Endodermal cell (in vitro differentiated cells): ENCODE measurements around the gene LECT2. TPM values are rescaled to one million over a fixed set of nuclear protein-coding genes. Genes with fewer than 3 reads are reported as not detected.

ENCODE experiments used
- DNase-seq: peaks from one replicate; pipeline ENCODE4 v3.0.0-alpha.2; 2017
- H3K27ac ChIP-seq: 2 replicates; pipeline ENCODE4 v1.5.1; 2013; ENCODE audit warnings: mild to moderate bottlenecking, low read depth, low read length, moderate library complexity
- H3K27me3 ChIP-seq: 2 replicates; pipeline ENCODE4 v1.6.1; 2013; ENCODE audit warnings: mild to moderate bottlenecking, low read length, moderate library complexity; ENCODE audit not compliant: insufficient read depth, control insufficient read depth, poor library complexity, severe bottlenecking
- H3K36me3 ChIP-seq: 2 replicates; pipeline ENCODE4 v1.7.0; 2013; ENCODE audit warnings: mild to moderate bottlenecking, low read length, moderate library complexity; ENCODE audit not compliant: control insufficient read depth, insufficient read depth
- H3K4me1 ChIP-seq: one replicate; pipeline ENCODE4 v1.7.0; 2013; ENCODE audit warnings: low read length; ENCODE audit not compliant: control insufficient read depth, insufficient read depth
- H3K4me3 ChIP-seq: 2 replicates; pipeline ENCODE4 v1.5.1; 2013; ENCODE audit warnings: mild to moderate bottlenecking, low read length, moderate library complexity
- H3K9ac ChIP-seq: 2 replicates; pipeline ENCODE4 v1.6.1; 2013; ENCODE audit warnings: mild to moderate bottlenecking, low read length, moderate library complexity; ENCODE audit not compliant: poor library complexity, severe bottlenecking; ENCODE audit errors: extremely low read depth
- H3K9me3 ChIP-seq: 2 replicates; pipeline ENCODE4 v1.6.1; 2013; ENCODE audit warnings: mild to moderate bottlenecking, low read length, moderate library complexity; ENCODE audit not compliant: control insufficient read depth
- H3K27ac Mint-ChIP-seq: 2 replicates; pipeline ENCODE4 v1.8.0; 2020; ENCODE audit warnings: mixed read lengths
- H3K27me3 Mint-ChIP-seq: 2 replicates; pipeline ENCODE4 v1.8.0; 2021; ENCODE audit warnings: mild to moderate bottlenecking, mixed read lengths; ENCODE audit not compliant: insufficient read depth
- H3K36me3 Mint-ChIP-seq: 2 replicates; pipeline ENCODE4 v1.8.0; 2020; ENCODE audit warnings: low read depth, mixed read lengths
- H3K4me1 Mint-ChIP-seq: 2 replicates; pipeline ENCODE4 v1.8.0; 2020; ENCODE audit warnings: mixed read lengths
- H3K4me3 Mint-ChIP-seq: 2 replicates; pipeline ENCODE4 v1.8.0; 2020; ENCODE audit warnings: mild to moderate bottlenecking, moderate library complexity, mixed read lengths
- H3K9me3 Mint-ChIP-seq: 2 replicates; pipeline ENCODE4 v1.8.0; 2020; ENCODE audit warnings: mild to moderate bottlenecking, mixed read lengths
- WGBS, 2 experiments: methylation state at CpG; one replicate each; pipeline versions ENCODE4 v1.1.5 to v1.1.7; 2013; ENCODE audit warnings: missing lambda C conversion rate in 2 of 2, mixed read lengths in 1 of 2; ENCODE audit not compliant: insufficient coverage in 1 of 2, insufficient read length in 1 of 2; 5-methylcytosine and 5-hydroxymethylcytosine counted together
- total RNA-seq, 2 donors: library from RNA; stranded (reverse); fragmentation: NEBNext Ultra II Directional in 1 of 2; extraction: Animal tissue kit (Norgen Biotek cat#: 25700) in 1 of 2; gene quantifications; 2 replicates in 1 of 2; 3 replicates in 1 of 2; pipeline ENCODE4 v1.2.1, GENCODE V29; 2021
- TF ChIP-seq, protein P1 (sequence below): fragments of 200-600 bp; sonication (generic); conservative IDR thresholded peaks from 2 replicates; pipeline ENCODE4 v1.5.0; 2021; ENCODE audit warnings: antibody characterized with exemption, mild to moderate bottlenecking

The LECT2 gene
- total RNA-seq, 2 donors from 2014 or later = not detected

DNA sequence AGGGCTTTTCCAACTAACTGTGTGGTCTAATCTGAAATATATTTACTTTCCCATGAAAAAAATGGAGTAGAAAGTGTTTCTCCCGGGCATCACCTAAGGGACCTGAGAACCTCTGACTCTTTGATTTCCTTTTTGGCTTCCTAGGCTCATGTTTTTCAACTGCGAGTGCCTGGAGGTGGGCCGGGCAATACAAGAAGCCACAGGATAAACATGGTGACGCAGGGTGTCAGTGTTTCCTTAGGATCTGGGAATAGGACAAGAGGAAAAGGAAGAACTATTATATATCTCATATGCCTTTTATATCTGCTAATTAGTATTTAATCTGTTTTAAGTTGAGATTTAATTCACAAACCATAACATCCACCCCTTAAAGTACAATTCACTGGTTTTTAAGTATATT lies 11.4 kb upstream of the LECT2 start:
- H3K36me3 ChIP-seq = no peaks in the 10 kb centered on the region
- no peaks in the 10 kb centered on the region for H3K27me3 Mint-ChIP-seq
- H3K4me3 ChIP-seq = no peak overlapping the region
- H3K4me3 Mint-ChIP-seq = no peak overlapping the region
- H3K27ac ChIP-seq = no peak overlapping the region
- no peak overlapping the region for H3K27ac Mint-ChIP-seq
- no peaks in the 10 kb centered on the region for H3K9me3 Mint-ChIP-seq
- no peaks in the 10 kb centered on the region for H3K9me3 ChIP-seq
- H3K27me3 ChIP-seq = no peaks in the 10 kb centered on the region
- 81% methylated on average over 4 of the region's 4 CpGs; no CpG with 5 or more reads in 1 of the 2 experiments for WGBS, 2 experiments
- no peaks in the 10 kb centered on the region for H3K4me1 ChIP-seq
- H3K4me1 Mint-ChIP-seq = no peaks in the 10 kb centered on the region
- no peak for DNase-seq
- no peaks in the 10 kb centered on the region for H3K36me3 Mint-ChIP-seq
- H3K9ac ChIP-seq = no peak overlapping the region
- TF ChIP-seq, protein P1, sequence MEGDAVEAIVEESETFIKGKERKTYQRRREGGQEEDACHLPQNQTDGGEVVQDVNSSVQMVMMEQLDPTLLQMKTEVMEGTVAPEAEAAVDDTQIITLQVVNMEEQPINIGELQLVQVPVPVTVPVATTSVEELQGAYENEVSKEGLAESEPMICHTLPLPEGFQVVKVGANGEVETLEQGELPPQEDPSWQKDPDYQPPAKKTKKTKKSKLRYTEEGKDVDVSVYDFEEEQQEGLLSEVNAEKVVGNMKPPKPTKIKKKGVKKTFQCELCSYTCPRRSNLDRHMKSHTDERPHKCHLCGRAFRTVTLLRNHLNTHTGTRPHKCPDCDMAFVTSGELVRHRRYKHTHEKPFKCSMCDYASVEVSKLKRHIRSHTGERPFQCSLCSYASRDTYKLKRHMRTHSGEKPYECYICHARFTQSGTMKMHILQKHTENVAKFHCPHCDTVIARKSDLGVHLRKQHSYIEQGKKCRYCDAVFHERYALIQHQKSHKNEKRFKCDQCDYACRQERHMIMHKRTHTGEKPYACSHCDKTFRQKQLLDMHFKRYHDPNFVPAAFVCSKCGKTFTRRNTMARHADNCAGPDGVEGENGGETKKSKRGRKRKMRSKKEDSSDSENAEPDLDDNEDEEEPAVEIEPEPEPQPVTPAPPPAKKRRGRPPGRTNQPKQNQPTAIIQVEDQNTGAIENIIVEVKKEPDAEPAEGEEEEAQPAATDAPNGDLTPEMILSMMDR = no peak

DNA sequence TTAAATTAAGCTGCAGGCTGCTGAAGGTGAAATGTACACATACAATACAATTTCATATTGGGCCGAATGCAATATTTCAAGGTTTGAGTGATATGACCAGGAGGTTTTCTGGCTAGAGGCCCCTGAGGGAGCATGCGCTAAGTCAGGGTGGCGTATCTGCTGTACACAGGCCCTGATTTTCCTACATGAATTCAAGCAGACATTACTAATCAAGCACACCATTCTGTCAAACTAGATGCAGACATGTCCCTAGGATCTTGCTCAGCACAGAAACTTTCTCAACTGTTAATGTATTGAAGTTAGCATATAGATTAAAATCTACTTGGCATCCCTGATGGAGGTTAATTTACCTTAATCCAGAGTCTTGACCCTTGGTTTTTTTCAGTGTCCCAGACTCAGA lies 10.7 kb upstream of the LECT2 start:
- Histone ChIP-seq H3K27me3 (no peaks in the 10 kb centered on the region), H3K36me3 (no peaks in the 10 kb centered on the region), H3K4me3 (no peak overlapping the region), H3K9me3 (no peaks in the 10 kb centered on the region), H3K27ac (no peak overlapping the region), H3K4me1 (no peaks in the 10 kb centered on the region), H3K9ac (no peak overlapping the region)
- H3K4me3 Mint-ChIP-seq = no peak overlapping the region
- no peak for DNase-seq
- H3K27ac Mint-ChIP-seq = no peak overlapping the region
- TF ChIP-seq, protein P1 = no peak
- no peaks in the 10 kb centered on the region for H3K36me3 Mint-ChIP-seq
- no peaks in the 10 kb centered on the region for H3K4me1 Mint-ChIP-seq
- 91% methylated on average over 3 of the region's 3 CpGs; no CpG with 5 or more reads in 1 of the 2 experiments for WGBS, 2 experiments
- H3K9me3 Mint-ChIP-seq = no peaks in the 10 kb centered on the region
- no peaks in the 10 kb centered on the region for H3K27me3 Mint-ChIP-seq

DNA sequence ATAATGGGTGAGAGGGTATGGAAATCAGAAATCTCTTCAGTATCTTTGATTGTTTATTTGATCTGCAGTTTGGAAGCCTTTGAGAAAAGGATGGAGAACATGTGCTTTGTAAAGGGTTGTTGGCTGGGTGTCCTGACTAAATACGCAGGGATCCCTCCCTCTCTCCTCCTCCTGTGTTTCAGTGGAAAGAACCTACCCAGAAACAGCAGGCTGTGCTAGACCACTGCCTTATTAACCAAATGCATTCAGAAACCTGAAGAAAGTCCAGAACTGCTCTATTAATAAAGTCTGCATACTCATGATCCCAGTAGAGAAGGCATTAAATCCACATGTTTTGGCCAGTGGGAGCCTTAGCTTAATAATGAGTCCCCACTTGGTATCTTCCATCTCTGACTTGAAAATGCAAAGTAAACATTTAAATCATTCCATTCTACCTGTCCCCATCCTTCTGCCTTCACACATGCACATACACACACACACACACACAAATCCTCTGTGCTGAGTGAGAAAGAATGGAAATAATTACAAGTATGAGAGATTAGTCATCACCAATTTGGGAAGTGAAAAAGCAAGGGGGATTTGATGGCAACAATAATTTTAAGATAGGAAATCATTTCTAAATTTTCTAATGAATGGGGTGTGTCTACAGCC lies 10.0 kb upstream of the LECT2 start:
- Histone ChIP-seq H3K27ac (no peak overlapping the region), H3K36me3 (no peaks in the 10 kb centered on the region), H3K27me3 (no peaks in the 10 kb centered on the region), H3K4me3 (no peak overlapping the region), H3K9me3 (no peaks in the 10 kb centered on the region), H3K9ac (no peak overlapping the region), H3K4me1 (no peaks in the 10 kb centered on the region)
- DNase-seq = no peak
- no peaks in the 10 kb centered on the region for H3K27me3 Mint-ChIP-seq
- no peak overlapping the region for H3K27ac Mint-ChIP-seq
- H3K9me3 Mint-ChIP-seq = no peaks in the 10 kb centered on the region
- H3K4me3 Mint-ChIP-seq = no peak overlapping the region
- no peaks in the 10 kb centered on the region for H3K4me1 Mint-ChIP-seq
- WGBS, 2 experiments = 92% methylated on average over 1 of the region's 1 CpG; no CpG with 5 or more reads in 1 of the 2 experiments
- TF ChIP-seq, protein P1 = no peak
- no peaks in the 10 kb centered on the region for H3K36me3 Mint-ChIP-seq
